CD14-positive monocyte (primary cell): ENCODE results near the gene SSTR1. TPM values are rescaled to one million over a fixed set of nuclear protein-coding genes. Genes with fewer than 3 reads are reported as not detected.

Source experiments
- DNase-seq, 3 donors: peaks; one replicate each; pipeline ENCODE4 v3.0.0-alpha.2; 2011 to 2022
- H2AFZ ChIP-seq: 2 replicates; pipeline ENCODE4 v1.6.0; 2012; ENCODE audit warnings: mild to moderate bottlenecking, low read depth, low read length, inconsistent platforms; ENCODE audit not compliant: insufficient read depth, poor library complexity, severe bottlenecking
- H3K27ac ChIP-seq, 2 donors: 1 replicate in 1 of 2; 2 replicates in 1 of 2; pipeline ENCODE4 v1.5.1; 2012 to 2013; ENCODE audit warnings: low read length in 2 of 2, control low read depth in 1 of 2, inconsistent platforms in 1 of 2, low read depth in 1 of 2, mild to moderate bottlenecking in 1 of 2
- H3K27me3 ChIP-seq, 2 donors: one replicate each; pipeline versions ENCODE4 v1.6.0 to v1.6.1; 2011 to 2013; ENCODE audit warnings: low read length in 2 of 2; ENCODE audit not compliant: control insufficient read depth in 2 of 2, insufficient read depth in 2 of 2
- H3K36me3 ChIP-seq, 2 donors: replicated peaks in 1 of 2; 1 replicate in 1 of 2; 2 replicates in 1 of 2; pipeline versions ENCODE4 v1.5.1 to v1.6.1; 2012 to 2013; ENCODE audit warnings: low read length in 2 of 2, control low read depth in 1 of 2, inconsistent platforms in 1 of 2, mild to moderate bottlenecking in 1 of 2; ENCODE audit not compliant: insufficient read depth in 2 of 2, control insufficient read depth in 1 of 2
- H3K4me1 ChIP-seq, 2 donors: 1 replicate in 1 of 2; 2 replicates in 1 of 2; pipeline versions ENCODE4 v1.5.1 to v1.6.1; 2012 to 2013; ENCODE audit warnings: low read length in 2 of 2, control low read depth in 1 of 2, inconsistent platforms in 1 of 2, mild to moderate bottlenecking in 1 of 2, moderate library complexity in 1 of 2; ENCODE audit not compliant: insufficient read depth in 2 of 2, control insufficient read depth in 1 of 2
- H3K4me2 ChIP-seq: replicated peaks from 2 replicates; pipeline ENCODE3; 2012; ENCODE audit warnings: low read length, moderate library complexity, mild to moderate bottlenecking; ENCODE audit not compliant: poor library complexity, severe bottlenecking; ENCODE audit errors: extremely low read depth
- H3K4me3 ChIP-seq, 3 experiments: fragments of 200-600 bp in 1 of 3; sonication (generic) in 1 of 3; replicated peaks in 1 of 3; 1 replicate in 2 of 3; 2 replicates in 1 of 3; pipeline ENCODE4 v1.5.1; 2011 to 2013; ENCODE audit warnings: low read length in 3 of 3, mild to moderate bottlenecking in 3 of 3, control low read depth in 2 of 3, low read depth in 2 of 3, inconsistent platforms in 1 of 3, moderate library complexity in 1 of 3
- H3K79me2 ChIP-seq: 2 replicates; pipeline ENCODE4 v1.6.0; 2012; ENCODE audit warnings: mild to moderate bottlenecking, control low read depth, inconsistent platforms, low read length, moderate library complexity; ENCODE audit not compliant: insufficient read depth
- H3K9ac ChIP-seq: 2 replicates; pipeline ENCODE4 v1.6.0; 2017; ENCODE audit warnings: low read length, mild to moderate bottlenecking; ENCODE audit not compliant: insufficient read depth, poor library complexity, severe bottlenecking
- H3K9me3 ChIP-seq, 2 donors: replicated peaks in 1 of 2; 1 replicate in 1 of 2; 2 replicates in 1 of 2; pipeline versions ENCODE4 v1.5.1 to v1.6.1; 2012 to 2013; ENCODE audit warnings: low read length in 2 of 2, control low read depth in 1 of 2; ENCODE audit not compliant: control insufficient read depth in 1 of 2, insufficient read depth in 1 of 2
- H4K20me1 ChIP-seq: 2 replicates; pipeline ENCODE4 v1.6.0; 2012; ENCODE audit warnings: mild to moderate bottlenecking, low read length, control low read depth, moderate library complexity; ENCODE audit not compliant: insufficient read depth
- H3K27ac Mint-ChIP-seq, 7 donors: one replicate each; pipeline ENCODE4 v1.8.0; 2020; ENCODE audit warnings: mild to moderate bottlenecking in 7 of 7, mixed read lengths in 7 of 7, moderate library complexity in 6 of 7, inconsistent platforms in 2 of 7
- H3K27me3 Mint-ChIP-seq, 3 donors: one replicate each; pipeline ENCODE4 v1.8.0; 2021 to 2022; ENCODE audit warnings: low read depth in 3 of 3, mild to moderate bottlenecking in 3 of 3, mixed read lengths in 3 of 3, moderate library complexity in 3 of 3, inconsistent platforms in 1 of 3
- H3K36me3 Mint-ChIP-seq, 2 donors: one replicate each; pipeline ENCODE4 v1.8.0; 2020; ENCODE audit warnings: mixed read lengths in 2 of 2, inconsistent platforms in 1 of 2, mild to moderate bottlenecking in 1 of 2
- H3K4me1 Mint-ChIP-seq: one replicate; pipeline ENCODE4 v1.8.0; 2020; ENCODE audit warnings: mild to moderate bottlenecking, mixed read lengths
- H3K4me3 Mint-ChIP-seq, 2 donors: one replicate each; pipeline ENCODE4 v1.8.0; 2020; ENCODE audit warnings: mild to moderate bottlenecking in 2 of 2, mixed read lengths in 2 of 2, moderate library complexity in 1 of 2
- H3K9me3 Mint-ChIP-seq, 7 donors: one replicate each; pipeline ENCODE4 v1.8.0; 2020 to 2022; ENCODE audit warnings: mixed read lengths in 7 of 7, mild to moderate bottlenecking in 6 of 7, moderate library complexity in 6 of 7, inconsistent platforms in 2 of 7
- CTCF ChIP-seq: fragments of 200-600 bp; IDR thresholded peaks from one replicate; pipeline ENCODE4 v1.8.0; 2022; ENCODE audit warnings: antibody characterized with exemption, mild to moderate bottlenecking
- WGBS: methylation state at CpG from one replicate; pipeline ENCODE4 v1.1.5; 2013; ENCODE audit warnings: missing lambda C conversion rate; ENCODE audit not compliant: insufficient coverage; 5-methylcytosine and 5-hydroxymethylcytosine counted together
- intact Hi-C, 2 donors: fragments of 100-400 bp; cut with micrococcal nuclease; formaldehyde crosslinking; loops; one replicate each; pipeline versions ENCODE4 v1.15.0 to v1.15.1; 2023
- polyA plus RNA-seq, 3 donors: library from polyadenylated mRNA; depleted of rRNA in 1 of 3; unstranded in 2 of 3; stranded (reverse) in 1 of 3; fragments of 300-500 nt in 2 of 3; fragments of >200 nt in 1 of 3; fragmentation: Illumina TruSeq in 2 of 3; gene quantifications; 1 replicate in 2 of 3; 2 replicates in 1 of 3; pipeline ENCODE4 v1.2.3, GENCODE V29; 2012 to 2021

The SSTR1 gene
- polyA plus RNA-seq, 3 donors = not detected

DNA sequence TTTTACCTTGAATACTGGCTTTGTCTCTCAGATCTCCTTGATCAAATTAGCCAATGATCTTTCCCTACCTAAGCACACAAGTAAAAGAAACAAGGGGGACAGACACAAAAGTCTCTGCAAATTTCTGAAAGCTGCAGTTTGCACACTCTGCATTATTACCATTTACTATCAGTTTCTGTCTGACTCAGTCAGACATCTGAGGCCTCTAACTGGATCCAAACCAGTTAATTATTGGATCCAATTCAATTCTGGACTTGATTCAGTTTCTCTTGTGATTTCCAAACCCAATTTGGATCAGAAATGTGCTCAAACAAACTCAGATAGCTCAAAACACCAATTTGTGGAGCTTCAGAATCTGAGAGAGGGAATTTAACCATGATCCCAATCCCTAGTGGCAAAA is 16.6 kb downstream of the SSTR1 start:
- Mint-ChIP-seq H3K4me1 (no peaks in the 10 kb centered on the region), H3K27ac (no peak overlapping the region), H3K9me3 (peaks cover 0 to 5% (median 2%) of the 10 kb centered on the region in 7 donors), H3K36me3 (no peaks in the 10 kb centered on the region), H3K4me3 (no peak overlapping the region), H3K27me3 (peaks cover 0 to 4% (median 3%) of the 10 kb centered on the region in 3 donors)
- Histone ChIP-seq H3K4me3 (no peak overlapping the region), H3K79me2 (no peaks in the 10 kb centered on the region), H3K27me3 (no peaks in the 10 kb centered on the region), H2AFZ (no peak overlapping the region), H3K36me3 (no peaks in the 10 kb centered on the region), H3K9ac (no peak overlapping the region), H3K9me3 (no peaks in the 10 kb centered on the region), H4K20me1 (no peaks in the 10 kb centered on the region), H3K4me2 (no peak overlapping the region), H3K27ac (no peak overlapping the region), H3K4me1 (no peaks in the 10 kb centered on the region)
- intact Hi-C loops = no loop called here
- no peak for TF ChIP-seq CTCF
- no peak for DNase-seq

GRCh38 chr14:38225946-38226345 is 18.2 kb downstream of the SSTR1 start:
- Mint-ChIP-seq H3K4me1 (no peaks in the 10 kb centered on the region), H3K4me3 (no peak overlapping the region), H3K36me3 (no peaks in the 10 kb centered on the region), H3K9me3 (peaks cover 0 to 5% (median 2%) of the 10 kb centered on the region in 7 donors), H3K27ac (no peak overlapping the region), H3K27me3 (peaks cover 0 to 6% (median 4%) of the 10 kb centered on the region in 3 donors)
- H3K4me2 ChIP-seq = no peak overlapping the region
- no peaks in the 10 kb centered on the region for H3K79me2 ChIP-seq
- no peaks in the 10 kb centered on the region for H3K27me3 ChIP-seq
- H3K9ac ChIP-seq = no peak overlapping the region
- no peak overlapping the region for H2AFZ ChIP-seq
- H3K9me3 ChIP-seq = no peaks in the 10 kb centered on the region
- no peak for DNase-seq
- H3K36me3 ChIP-seq = no peaks in the 10 kb centered on the region
- H4K20me1 ChIP-seq = no peaks in the 10 kb centered on the region
- no peak overlapping the region for H3K4me3 ChIP-seq
- no peaks in the 10 kb centered on the region for H3K4me1 ChIP-seq
- intact Hi-C loops = no loop called here
- no peak for TF ChIP-seq CTCF
- H3K27ac ChIP-seq = no peak overlapping the region
- WGBS = 90% methylated on average over 2 of the region's 2 CpGs
